ENCODE results near the gene IL6ST. TPM values are rescaled to one million over a fixed set of nuclear protein-coding genes. Genes with fewer than 3 reads are reported as not detected.
"Not testable (repeated sequence)": the region's sequence is repeated elsewhere in the genome, so short reads cannot be mapped to it uniquely, and the experiment has no call there.

The IL6ST gene
- total RNA-seq, 1 donor from 2014 or later: 197 TPM

DNA sequence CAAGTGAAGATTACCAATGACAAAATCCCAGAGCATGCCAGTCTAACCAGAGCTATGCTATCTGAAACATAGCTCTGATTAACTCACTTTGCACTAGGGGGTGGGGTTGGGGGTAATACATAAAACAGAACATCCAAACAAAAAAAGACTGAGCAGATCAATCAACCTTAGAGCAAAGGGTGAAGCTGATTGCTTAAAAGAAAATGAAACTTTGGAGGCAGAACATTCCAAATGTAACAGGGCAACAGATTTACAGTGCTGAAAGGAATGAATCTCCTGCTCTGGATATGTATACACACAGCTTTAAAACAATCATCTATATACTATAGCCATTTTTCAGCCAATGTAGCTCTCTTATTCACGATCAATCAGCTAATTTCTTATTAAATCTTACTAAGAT lies 4.9 kb downstream of the IL6ST start:
- Mint-ChIP-seq H3K4me1 (ENCODE audit: unreplicated experiment) (peaks cover 44% of the 10 kb centered on the region), H3K36me3 (ENCODE audit: unreplicated experiment) (peaks cover 13% of the 10 kb centered on the region), H3K27me3 (ENCODE audit: unreplicated experiment) (no peaks in the 10 kb centered on the region), H3K4me3 (ENCODE audit: unreplicated experiment) (no peak overlapping the region), H3K9me3 (ENCODE audit: unreplicated experiment) (peaks cover 8% of the 10 kb centered on the region), H3K27ac (ENCODE audit: unreplicated experiment) (peak overlapping the region; percentile 65)
- DNase-seq (ENCODE audit: extremely low spot score, unreplicated experiment): no peak
- TF ChIP-seq, protein P1, sequence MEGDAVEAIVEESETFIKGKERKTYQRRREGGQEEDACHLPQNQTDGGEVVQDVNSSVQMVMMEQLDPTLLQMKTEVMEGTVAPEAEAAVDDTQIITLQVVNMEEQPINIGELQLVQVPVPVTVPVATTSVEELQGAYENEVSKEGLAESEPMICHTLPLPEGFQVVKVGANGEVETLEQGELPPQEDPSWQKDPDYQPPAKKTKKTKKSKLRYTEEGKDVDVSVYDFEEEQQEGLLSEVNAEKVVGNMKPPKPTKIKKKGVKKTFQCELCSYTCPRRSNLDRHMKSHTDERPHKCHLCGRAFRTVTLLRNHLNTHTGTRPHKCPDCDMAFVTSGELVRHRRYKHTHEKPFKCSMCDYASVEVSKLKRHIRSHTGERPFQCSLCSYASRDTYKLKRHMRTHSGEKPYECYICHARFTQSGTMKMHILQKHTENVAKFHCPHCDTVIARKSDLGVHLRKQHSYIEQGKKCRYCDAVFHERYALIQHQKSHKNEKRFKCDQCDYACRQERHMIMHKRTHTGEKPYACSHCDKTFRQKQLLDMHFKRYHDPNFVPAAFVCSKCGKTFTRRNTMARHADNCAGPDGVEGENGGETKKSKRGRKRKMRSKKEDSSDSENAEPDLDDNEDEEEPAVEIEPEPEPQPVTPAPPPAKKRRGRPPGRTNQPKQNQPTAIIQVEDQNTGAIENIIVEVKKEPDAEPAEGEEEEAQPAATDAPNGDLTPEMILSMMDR (IDR thresholded peaks at IDR 0.05): no peak

DNA sequence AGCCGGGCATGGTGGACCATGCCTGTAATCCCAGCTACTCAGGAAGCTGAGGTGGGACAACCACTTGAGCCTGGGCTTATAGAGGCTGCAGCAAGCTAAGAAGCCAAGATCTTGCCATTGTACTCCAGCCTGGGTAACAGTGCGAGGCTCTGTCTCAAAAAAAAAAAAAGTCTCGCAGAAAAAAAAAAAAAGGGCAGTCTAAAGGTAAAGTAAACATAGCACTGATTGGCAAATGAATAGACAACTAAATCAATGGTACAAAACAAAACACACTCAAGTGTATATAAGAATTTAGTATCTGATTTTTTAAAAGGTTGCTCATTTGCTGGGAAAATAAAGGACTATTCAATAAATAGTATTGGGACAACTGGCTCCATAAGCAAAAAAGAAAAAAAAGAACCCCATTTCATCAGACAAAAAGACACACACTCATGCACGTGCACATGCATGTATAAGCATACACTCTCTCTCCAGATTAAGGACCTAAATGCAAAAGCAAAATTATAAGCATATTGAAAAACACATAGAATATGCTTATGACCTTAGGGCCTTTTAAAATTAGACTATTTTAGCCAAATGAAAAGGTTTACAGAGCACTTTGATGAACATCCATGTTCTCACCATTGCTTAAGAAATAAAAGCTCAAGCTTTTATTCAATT lies 5.7 kb downstream of the IL6ST start:
- no peaks in the 10 kb centered on the region for H3K27me3 Mint-ChIP-seq (ENCODE audit: unreplicated experiment)
- H3K4me1 Mint-ChIP-seq (ENCODE audit: unreplicated experiment): peaks cover 44% of the 10 kb centered on the region
- peaks cover 8% of the 10 kb centered on the region for H3K9me3 Mint-ChIP-seq (ENCODE audit: unreplicated experiment)
- no peak overlapping the region for H3K4me3 Mint-ChIP-seq (ENCODE audit: unreplicated experiment)
- no peak for DNase-seq (ENCODE audit: extremely low spot score, unreplicated experiment)
- TF ChIP-seq, protein P1 (IDR thresholded peaks at IDR 0.05): no peak
- H3K27ac Mint-ChIP-seq (ENCODE audit: unreplicated experiment): no peak overlapping the region
- H3K36me3 Mint-ChIP-seq (ENCODE audit: unreplicated experiment): peaks cover 13% of the 10 kb centered on the region

DNA sequence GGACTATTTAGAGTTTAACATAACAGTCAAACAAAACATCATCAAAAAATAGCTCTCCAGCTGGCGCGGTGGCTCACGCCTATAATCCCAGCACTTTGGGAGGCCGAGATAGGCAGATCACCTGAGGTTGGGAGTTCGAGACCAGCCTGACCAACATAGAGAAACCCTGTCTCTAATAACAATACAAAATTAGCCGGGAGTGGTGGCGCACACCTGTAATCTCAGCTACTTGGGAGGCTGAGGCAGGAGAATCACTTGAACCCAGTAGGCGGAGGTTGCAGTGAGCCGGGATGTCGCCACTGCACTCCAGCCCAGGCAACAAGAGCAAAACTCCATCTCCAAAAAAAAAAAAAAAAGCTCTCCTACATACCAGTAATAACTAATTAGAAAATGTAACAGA lies 6.3 kb downstream of the IL6ST start:
- DNase-seq (ENCODE audit: extremely low spot score, unreplicated experiment); H3K4me3 Mint-ChIP-seq (ENCODE audit: unreplicated experiment); H3K27me3 Mint-ChIP-seq (ENCODE audit: unreplicated experiment); H3K9me3 Mint-ChIP-seq (ENCODE audit: unreplicated experiment); H3K27ac Mint-ChIP-seq (ENCODE audit: unreplicated experiment): not testable (repeated sequence)
- Mint-ChIP-seq H3K36me3 (ENCODE audit: unreplicated experiment) (peaks cover 13% of the 10 kb centered on the region), H3K4me1 (ENCODE audit: unreplicated experiment) (peaks cover 41% of the 10 kb centered on the region)

DNA sequence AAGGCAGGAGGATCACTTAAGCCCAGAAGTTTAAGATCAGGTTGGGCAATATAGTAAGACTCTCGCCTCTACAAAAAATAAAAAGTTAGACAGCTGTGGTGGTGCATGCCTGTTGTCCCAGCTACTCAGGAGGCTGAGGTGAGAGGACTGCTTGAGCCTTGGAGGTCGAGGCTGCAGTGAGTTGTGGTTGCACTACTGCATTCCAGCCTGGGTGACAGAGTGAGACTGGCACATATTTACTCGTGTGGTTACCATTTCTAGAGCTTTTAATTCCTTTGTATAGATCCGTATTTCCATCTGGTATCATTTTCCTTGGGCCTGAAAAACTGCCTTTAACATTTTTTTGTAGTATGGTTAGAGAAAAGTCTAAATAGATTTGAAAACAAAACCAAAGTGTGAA lies 7.8 kb downstream of the IL6ST start:
- no peak for DNase-seq (ENCODE audit: extremely low spot score, unreplicated experiment)
- TF ChIP-seq, protein P1 (IDR thresholded peaks at IDR 0.05): no peak
- peaks cover 26% of the 10 kb centered on the region for H3K4me1 Mint-ChIP-seq (ENCODE audit: unreplicated experiment)
- no peak overlapping the region for H3K27ac Mint-ChIP-seq (ENCODE audit: unreplicated experiment)
- H3K36me3 Mint-ChIP-seq (ENCODE audit: unreplicated experiment): peaks cover 13% of the 10 kb centered on the region
- H3K4me3 Mint-ChIP-seq (ENCODE audit: unreplicated experiment): no peak overlapping the region
- H3K27me3 Mint-ChIP-seq (ENCODE audit: unreplicated experiment): no peaks in the 10 kb centered on the region
- peaks cover 8% of the 10 kb centered on the region for H3K9me3 Mint-ChIP-seq (ENCODE audit: unreplicated experiment)

DNA sequence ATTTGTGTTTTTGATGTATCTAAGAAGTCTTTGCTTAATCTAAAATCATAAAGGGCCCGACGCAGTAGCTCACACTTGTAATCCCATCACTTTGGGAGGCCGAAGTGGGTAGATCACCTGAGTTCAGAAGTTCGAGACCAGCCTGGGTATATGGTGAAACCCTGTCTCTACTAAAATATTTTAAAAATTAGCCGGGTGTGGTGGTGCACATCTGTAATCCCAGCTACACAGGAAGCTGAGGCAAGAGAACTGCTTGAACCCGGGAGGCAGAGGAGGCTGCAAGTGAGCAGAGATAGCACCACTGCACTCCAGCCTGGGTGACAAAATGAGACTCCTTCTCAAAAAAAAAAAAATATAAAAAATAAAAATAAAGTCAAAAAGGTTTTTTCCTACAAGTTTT lies 9.6 kb downstream of the IL6ST start:
- H3K27me3 Mint-ChIP-seq (ENCODE audit: unreplicated experiment): no peaks in the 10 kb centered on the region
- TF ChIP-seq, protein P1 (IDR thresholded peaks at IDR 0.05): no peak
- H3K4me3 Mint-ChIP-seq (ENCODE audit: unreplicated experiment): no peak overlapping the region
- H3K9me3 Mint-ChIP-seq (ENCODE audit: unreplicated experiment): peaks cover 4% of the 10 kb centered on the region
- H3K27ac Mint-ChIP-seq (ENCODE audit: unreplicated experiment): no peak overlapping the region
- peaks cover 12% of the 10 kb centered on the region for H3K36me3 Mint-ChIP-seq (ENCODE audit: unreplicated experiment)
- DNase-seq (ENCODE audit: extremely low spot score, unreplicated experiment): no peak
- peaks cover 12% of the 10 kb centered on the region for H3K4me1 Mint-ChIP-seq (ENCODE audit: unreplicated experiment)

Measured in osteocyte (in vitro differentiated cells).